Measurements from ENCODE around the gene C10orf71.

- no peak for TF ChIP-seq CTCF (IDR thresholded peaks at IDR 0.05)
- no peak for TF ChIP-seq POLR2A (IDR thresholded peaks at IDR 0.05)
Measured at GRCh38 chr10:49329146-49329505, 30.2 kb downstream of the C10orf71 start.

Data from heart left ventricle (tissue), 13 donors.